Stimulated activated CD4-positive, alpha-beta T cell treated with anti-CD3 and anti-CD28 coated beads, Interleukin-2, amount 100 ng/mL, for 4 hours (primary cell): ENCODE measurements around the gene SHISAL1.

Experiments
- DNase-seq: peaks from one replicate; pipeline ENCODE4 v3.0.0-alpha.2; 2020; ENCODE audit warnings: low read depth

SHISAL1 gene

GRCh38 chr22:44342347-44342956, 29.7 kb upstream of the SHISAL1 start:
- DNase-seq: no peak

DNA sequence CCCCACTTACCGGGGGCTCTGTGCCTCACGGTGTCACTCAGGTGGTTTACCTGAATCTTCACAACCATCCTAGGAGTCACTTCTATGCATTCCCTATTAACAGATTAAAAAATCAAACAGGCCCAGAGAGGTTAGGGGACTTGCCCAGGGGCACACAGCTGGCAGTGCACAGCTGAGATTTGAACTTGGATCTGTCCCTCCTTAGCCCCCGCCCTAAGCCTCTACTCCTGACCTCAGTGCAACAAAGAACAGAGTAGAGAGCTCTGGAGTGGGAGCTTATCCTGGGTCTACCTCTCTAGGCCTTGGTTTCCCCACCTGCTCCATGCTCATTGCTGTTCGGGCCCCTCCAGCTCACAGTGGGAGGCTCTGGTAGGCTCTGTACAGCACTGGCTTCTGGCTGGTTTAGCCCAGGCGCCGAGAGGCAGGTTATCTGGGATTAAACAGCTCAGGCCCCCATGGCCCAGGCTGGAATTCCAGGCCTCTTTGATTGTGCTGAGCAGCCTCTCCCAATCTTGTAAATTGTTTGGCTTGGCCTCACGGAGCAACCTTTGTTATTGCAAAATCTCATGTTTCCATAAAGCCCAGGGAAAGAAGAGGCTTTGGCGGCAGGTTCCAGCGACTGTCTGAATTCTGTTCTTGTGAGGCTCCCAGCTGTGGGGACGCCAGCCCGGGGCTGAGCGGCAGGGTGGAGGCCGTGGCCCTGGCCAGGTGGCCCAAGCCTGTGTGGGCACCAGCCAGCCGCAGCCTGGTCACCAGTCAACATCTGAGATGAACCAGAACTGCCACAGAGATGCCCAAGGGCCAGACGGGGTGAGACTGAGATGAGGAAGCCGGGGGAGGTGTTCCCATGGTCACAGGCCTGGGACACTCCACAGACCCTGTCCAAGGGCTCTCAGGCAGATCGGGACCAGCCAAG, 28.9 kb upstream of the SHISAL1 start:
- DNase-seq: no peak

DNA sequence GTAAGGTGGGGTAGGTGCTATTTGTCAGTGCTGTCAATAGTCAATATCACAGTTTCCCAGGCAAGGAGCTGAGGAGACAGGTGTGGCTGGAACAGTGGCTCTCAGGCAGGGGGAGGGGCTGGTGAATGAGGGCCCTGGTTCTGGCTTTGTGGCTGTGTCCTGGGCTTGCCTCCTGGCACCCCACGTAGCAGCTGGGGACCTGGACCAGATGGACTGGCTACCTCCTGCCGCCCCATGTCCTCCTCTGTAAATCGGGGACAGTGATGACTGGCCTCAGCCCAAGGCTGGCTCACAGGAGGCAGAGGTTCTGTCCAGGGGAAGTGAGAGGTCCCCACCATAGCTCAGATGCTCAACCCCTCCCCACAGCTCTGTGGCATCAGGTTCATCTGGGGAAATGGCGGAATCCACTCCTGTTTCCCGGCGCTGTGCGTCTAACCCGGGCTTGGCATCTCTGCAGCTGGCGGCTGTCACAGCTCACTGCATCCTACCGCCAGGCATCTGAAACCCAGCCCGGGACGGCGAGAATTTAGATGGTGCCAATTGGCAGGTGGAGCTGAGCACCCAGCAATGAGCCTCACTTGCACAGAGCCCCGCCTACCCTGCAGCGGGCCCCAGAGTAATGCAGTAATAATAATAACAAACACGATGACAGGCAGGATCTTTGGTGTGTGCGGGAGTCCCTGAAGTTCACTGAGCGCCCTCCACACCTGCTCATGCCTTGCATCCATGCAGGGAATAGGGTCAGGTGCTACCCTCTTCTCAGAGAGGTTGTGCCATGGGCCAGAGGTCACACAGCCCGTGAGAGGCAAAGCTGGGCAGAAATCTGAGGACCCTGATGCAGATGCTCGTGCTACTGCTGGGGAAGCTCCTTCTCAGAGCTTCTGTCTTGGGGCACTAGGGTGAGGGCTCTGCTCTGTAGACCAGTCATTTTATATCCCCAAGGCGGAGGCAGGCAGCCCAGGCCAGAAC, 27.8 kb upstream of the SHISAL1 start:
- DNase-seq: no peak

DNA sequence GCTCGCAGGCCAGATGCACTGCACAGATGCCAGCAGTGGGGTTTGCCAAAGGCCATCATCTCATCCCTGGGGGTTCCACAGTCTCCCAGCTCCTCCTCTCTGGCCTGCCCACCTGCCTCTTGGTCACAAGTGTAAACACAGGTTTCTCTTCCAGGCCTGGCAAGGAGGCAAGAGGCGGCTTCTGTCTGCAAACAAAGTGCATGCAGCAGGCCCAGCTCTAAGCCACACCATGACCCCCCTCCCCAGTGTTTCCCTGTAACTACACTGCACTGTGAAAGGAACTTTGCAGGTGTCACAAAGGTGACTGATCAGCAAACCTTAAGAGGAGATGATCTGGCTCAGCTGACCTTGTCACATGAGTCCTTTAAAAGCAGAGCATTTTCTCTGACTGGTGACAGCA, 26.2 kb upstream of the SHISAL1 start:
- DNase-seq: no peak

- DNase-seq: no peak
Measured at GRCh38 chr22:44338177-44338810, 25.5 kb upstream of the SHISAL1 start.

DNA sequence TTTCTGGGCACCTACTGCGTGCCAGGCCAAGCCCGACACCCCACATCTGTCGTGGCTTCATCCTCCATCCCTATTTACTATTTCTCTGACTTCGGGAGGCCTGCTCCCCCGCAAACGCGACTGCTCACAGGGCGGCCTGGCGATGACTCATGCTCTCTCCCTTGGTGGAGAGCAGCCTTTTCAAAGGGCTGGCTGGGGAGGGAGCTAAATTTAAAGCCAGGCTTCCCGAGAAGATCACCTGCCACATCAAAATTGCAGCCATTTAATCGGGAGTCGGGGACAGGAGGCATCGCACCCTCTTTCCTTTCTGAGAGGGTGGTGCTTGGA, 24.9 kb upstream of the SHISAL1 start:
- no peak for DNase-seq

- no peak for DNase-seq
Measured at GRCh38 chr22:44336962-44337677, 24.4 kb upstream of the SHISAL1 start.

GRCh38 chr22:44335903-44336803, 23.4 kb upstream of the SHISAL1 start:
- DNase-seq: no peak

GRCh38 chr22:44335066-44335839, 22.5 kb upstream of the SHISAL1 start:
- no peak for DNase-seq

GRCh38 chr22:44333847-44334635, 21.3 kb upstream of the SHISAL1 start:
- no peak for DNase-seq

GRCh38 chr22:44332946-44333345, 20.2 kb upstream of the SHISAL1 start:
- DNase-seq: no peak

- DNase-seq: no peak
Measured at GRCh38 chr22:44331881-44332714, 19.3 kb upstream of the SHISAL1 start.

GRCh38 chr22:44330744-44331660, 18.3 kb upstream of the SHISAL1 start:
- no peak for DNase-seq

GRCh38 chr22:44330188-44330743, 17.5 kb upstream of the SHISAL1 start:
- no peak for DNase-seq

- DNase-seq: no peak
Measured at GRCh38 chr22:44329179-44329796, 16.5 kb upstream of the SHISAL1 start.

GRCh38 chr22:44328762-44329161, 16.0 kb upstream of the SHISAL1 start:
- DNase-seq: no peak
